H1 (cell line): ENCODE measurements around the gene P3R3URF. TPM values are rescaled to one million over a fixed set of nuclear protein-coding genes. Genes with fewer than 3 reads are reported as not detected.

Source experiments
- E2F6 ChIP-seq: IDR thresholded peaks from 2 replicates; pipeline ENCODE4 v1.6.1; 2012; ENCODE audit warnings: inconsistent platforms
- SIN3A ChIP-seq, 2 experiments: IDR thresholded peaks in 1 of 2; conservative IDR thresholded peaks in 1 of 2; 2 replicates each; pipeline ENCODE4 v1.6.1; 2011 to 2012; ENCODE audit warnings: low read length in 2 of 2, improper control_type of control experiment in 1 of 2, low read depth in 1 of 2, mild to moderate bottlenecking in 1 of 2
- polyA plus RNA-seq, 7 experiments: library from polyadenylated mRNA; depleted of rRNA in 3 of 7; stranded (reverse) in 5 of 7; unstranded in 2 of 7; fragments of >200 nt in 5 of 7; fragments of 200-250 nt in 2 of 7; gene quantifications; 1 replicate in 5 of 7; 2 replicates in 1 of 7; 4 replicates in 1 of 7; pipeline versions ENCODE4 v1.2.1 to v1.2.3, GENCODE V29; 2011 to 2013; ENCODE audit warnings: missing spikeins in 2 of 7, mixed read lengths in 2 of 7
- total RNA-seq: library from RNA; stranded (reverse); fragmentation: NEBNext Ultra II Directional; extraction: Animal tissue kit (Norgen Biotek cat#: 25700); gene quantifications from 2 replicates; pipeline ENCODE4 v1.2.1, GENCODE V29; 2021

Gene P3R3URF
- total and polyA plus RNA-seq, 2 of the 8 experiments (the other 6 are each of a cell fraction or from before 2014, with no cell fraction given) = not detected

GRCh38 chr1:46133181-46133658 lies 43.1 kb downstream of the P3R3URF start (continued):
- TF ChIP-seq SIN3A (conservative IDR thresholded peaks at IDR 0.05 in 1 of 2, IDR thresholded peaks at IDR 0.05 in 1 of 2; ENCODE audit: low read depth in 1 of 2, low read length in 2 of 2) (peak; percentile 45 to 75; a peak in 2 of 4 replicates), E2F6 (no peak)
